ENCODE data around the gene FAF1. TPM values are rescaled to one million over a fixed set of nuclear protein-coding genes. Genes with fewer than 3 reads are reported as not detected.

FAF1 gene
- total and polyA plus RNA-seq, 2 donors (not counting 3 experiments of a cell fraction or from before 2014, with no cell fraction given): 9.0 to 57.6 TPM

DNA sequence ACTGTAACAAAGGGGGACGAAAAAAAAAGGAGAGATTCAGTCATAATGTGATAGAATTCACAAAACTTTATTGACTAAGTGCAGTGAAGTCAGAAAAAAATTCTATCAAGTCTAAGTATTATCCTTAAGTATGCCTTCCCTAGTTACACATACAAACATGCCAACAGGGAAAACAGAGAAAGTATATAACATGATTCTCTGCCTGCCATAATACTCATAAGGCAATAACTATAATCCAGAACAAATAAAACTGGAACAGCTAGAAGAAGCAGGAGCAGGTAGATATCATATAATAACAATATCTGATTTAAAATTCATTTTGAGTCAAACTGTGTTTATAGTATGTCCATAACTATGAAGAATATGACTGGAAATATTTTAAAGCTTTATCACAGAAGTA lies 184.3 kb downstream of the FAF1 start:
- FAIRE-seq (no peak), DNase-seq (ENCODE audit: low read depth, low spot score) (no peak)
- CTCF ChIA-PET: interaction anchor here (0.6 to 4.2 kb wide), 23 partner anchors 9 to 415 kb away, joined by 3 to 123 read pairs (median 6); partner anchors contain the start of genes CDKN2C and FAF1
- Histone ChIP-seq H3K4me1 (ENCODE audit: control insufficient read depth, extremely low read depth, insufficient read depth, low read length) (no peaks in the 10 kb centered on the region), H3K36me3 (ENCODE audit: control insufficient read depth in 2 of 2, extremely low read depth in 1 of 2, insufficient read depth in 2 of 2, low read length in 2 of 2) (peaks cover 0 to 2% of the 10 kb centered on the region in 2 experiments), H3K9me1 (replicated peaks; ENCODE audit: control insufficient read depth, extremely low read depth, insufficient read depth, low read length) (no peaks in the 10 kb centered on the region), H3K9me3 (replicated peaks; ENCODE audit: control insufficient read depth, insufficient read depth, low read length) (no peaks in the 10 kb centered on the region), H3K9ac (replicated peaks; ENCODE audit: extremely low read depth, insufficient read depth, low read length) (no peak overlapping the region), H3K4me3 (replicated peaks in 1 of 3; ENCODE audit: insufficient read depth in 1 of 3, low read depth in 1 of 3, low read length in 3 of 3) (no peak overlapping the region), H3K4me2 (ENCODE audit: insufficient read depth, low read length) (no peak overlapping the region), H4K20me1 (replicated peaks; ENCODE audit: control insufficient read depth, extremely low read depth, insufficient read depth, low read length) (no peaks in the 10 kb centered on the region), H3K79me2 (ENCODE audit: control insufficient read depth, insufficient read depth, low read length) (peaks cover 2% of the 10 kb centered on the region), H3K27ac (ENCODE audit: insufficient read depth, low read depth, low read length) (no peak overlapping the region), H2AFZ (ENCODE audit: low read depth, low read length) (no peak overlapping the region), H3K27me3 (ENCODE audit: control insufficient read depth in 2 of 2, insufficient read depth in 2 of 2, low read length in 2 of 2) (no peaks in the 10 kb centered on the region)
- dilution Hi-C loops (cut with MboI; ENCODE audit: extremely low pct_ligation_motif_present, low sequenced_read_pairs) (no loop called here), intact Hi-C loops (cut with micrococcal nuclease) (loop anchor here (1.0 to 10.0 kb wide), 4 partner anchors 193 to 519 kb away; no protein-coding TSS in a partner anchor)
- BruUV-seq (replicated peaks): no TSS peak
- no peak for TF ChIP-seq MAX (IDR thresholded peaks at IDR 0.05; ENCODE audit: insufficient read depth, insufficient read length)
- no peak for TF ChIP-seq MYC (IDR thresholded peaks at IDR 0.05; ENCODE audit: low read depth, low read length)
- TF ChIP-seq POLR2A (IDR thresholded peaks at IDR 0.05; ENCODE audit: low read depth, low read length): no peak
- TF ChIP-seq POLR2AphosphoS5 (IDR thresholded peaks at IDR 0.05; ENCODE audit: insufficient read depth, low read depth, low read length): no peak
- no peak for TF ChIP-seq EZH2 (IDR thresholded peaks at IDR 0.05; ENCODE audit: borderline replicate concordance, low read depth, low read length, severe bottlenecking)
- TF ChIP-seq JUN (IDR thresholded peaks at IDR 0.05; ENCODE audit: borderline replicate concordance, insufficient read depth, insufficient read length, low read depth): no peak
- no peak for TF ChIP-seq GATA2 (IDR thresholded peaks at IDR 0.05; ENCODE audit: insufficient read depth, insufficient read length, low read depth, low read length)
- TF ChIP-seq FOS (IDR thresholded peaks at IDR 0.05; ENCODE audit: borderline replicate concordance, insufficient read depth, low read length): no peak
- no peak for TF ChIP-seq CTCF (IDR thresholded peaks at IDR 0.05; ENCODE audit: extremely low read depth in 1 of 2, insufficient read depth in 1 of 2, low read depth in 1 of 2, low read length in 2 of 2)
- POLR2A ChIA-PET: no interaction called here
